ENCODE measurements around the gene TPK1. TPM values are rescaled to one million over a fixed set of nuclear protein-coding genes. Genes with fewer than 3 reads are reported as not detected.

Gene TPK1
- total RNA-seq, 4 donors from 2014 or later: 4.5 to 11.8 (median 8.0) TPM

DNA sequence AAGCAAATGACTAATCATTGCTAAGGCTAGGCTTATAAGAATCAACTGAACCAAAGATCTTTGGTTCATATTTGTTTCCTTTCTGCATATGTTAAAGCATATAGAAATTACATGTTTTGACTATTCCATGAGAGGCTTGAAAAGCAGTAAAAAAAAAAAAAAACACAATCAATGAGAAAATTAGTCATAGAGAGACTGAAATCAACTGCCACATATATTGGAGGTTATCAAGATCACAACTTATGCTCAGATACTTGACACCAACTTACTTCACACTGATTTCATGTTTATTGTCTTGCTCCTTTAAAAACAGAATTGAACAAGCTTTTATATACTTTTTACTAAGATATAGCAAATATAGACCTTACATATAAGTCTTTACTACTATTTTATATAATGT, 161.3 kb downstream of the TPK1 start:
- TF ChIP-seq, protein P1, sequence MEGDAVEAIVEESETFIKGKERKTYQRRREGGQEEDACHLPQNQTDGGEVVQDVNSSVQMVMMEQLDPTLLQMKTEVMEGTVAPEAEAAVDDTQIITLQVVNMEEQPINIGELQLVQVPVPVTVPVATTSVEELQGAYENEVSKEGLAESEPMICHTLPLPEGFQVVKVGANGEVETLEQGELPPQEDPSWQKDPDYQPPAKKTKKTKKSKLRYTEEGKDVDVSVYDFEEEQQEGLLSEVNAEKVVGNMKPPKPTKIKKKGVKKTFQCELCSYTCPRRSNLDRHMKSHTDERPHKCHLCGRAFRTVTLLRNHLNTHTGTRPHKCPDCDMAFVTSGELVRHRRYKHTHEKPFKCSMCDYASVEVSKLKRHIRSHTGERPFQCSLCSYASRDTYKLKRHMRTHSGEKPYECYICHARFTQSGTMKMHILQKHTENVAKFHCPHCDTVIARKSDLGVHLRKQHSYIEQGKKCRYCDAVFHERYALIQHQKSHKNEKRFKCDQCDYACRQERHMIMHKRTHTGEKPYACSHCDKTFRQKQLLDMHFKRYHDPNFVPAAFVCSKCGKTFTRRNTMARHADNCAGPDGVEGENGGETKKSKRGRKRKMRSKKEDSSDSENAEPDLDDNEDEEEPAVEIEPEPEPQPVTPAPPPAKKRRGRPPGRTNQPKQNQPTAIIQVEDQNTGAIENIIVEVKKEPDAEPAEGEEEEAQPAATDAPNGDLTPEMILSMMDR (IDR thresholded peaks at IDR 0.05): no peak
- ATAC-seq (ENCODE audit: low FRiP score): no peak
- DNase-seq (ENCODE audit: low spot score): no peak

DNA sequence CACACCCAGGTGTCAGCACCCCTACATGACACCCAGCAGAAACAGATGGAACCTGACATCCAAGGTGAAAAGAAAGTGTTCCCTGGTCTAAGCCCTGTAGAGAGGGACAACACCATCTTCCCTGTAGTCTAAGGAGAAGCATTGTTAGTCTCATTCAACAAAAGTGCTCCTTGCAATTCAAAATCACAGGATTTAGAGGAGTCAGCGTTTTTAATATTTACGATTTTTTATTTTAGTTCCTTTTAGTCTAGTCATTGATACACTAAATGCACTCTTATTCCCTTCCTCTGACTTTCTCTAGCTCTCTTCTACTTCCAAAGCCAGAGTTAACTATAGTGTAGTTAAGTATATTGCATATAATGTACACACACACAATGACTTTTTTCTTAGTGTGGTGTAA, 163.0 kb downstream of the TPK1 start:
- DNase-seq (ENCODE audit: low spot score) (no peak), ATAC-seq (ENCODE audit: low FRiP score) (no peak)
- TF ChIP-seq, protein P1 (IDR thresholded peaks at IDR 0.05): no peak

DNA sequence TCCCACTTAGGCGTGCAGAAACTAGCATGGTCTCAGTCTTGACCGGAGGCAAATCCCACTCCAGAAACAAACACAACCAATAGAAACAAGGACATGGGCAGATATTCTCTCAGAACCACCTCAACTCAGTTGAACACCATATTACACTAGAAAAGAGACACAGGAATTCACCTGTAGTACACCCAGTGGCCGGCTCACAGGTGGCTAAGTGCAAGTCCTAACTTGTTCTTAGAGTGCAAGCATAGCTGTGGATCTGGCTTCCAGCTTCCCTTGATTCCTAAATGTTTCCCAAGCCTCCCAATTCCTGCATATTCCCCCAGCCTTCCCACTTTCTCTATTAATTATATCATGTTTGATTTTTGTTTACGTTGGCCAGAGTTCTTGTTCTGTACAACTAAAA, 164.4 kb downstream of the TPK1 start:
- TF ChIP-seq, protein P1 (IDR thresholded peaks at IDR 0.05): no peak
- ATAC-seq (ENCODE audit: low FRiP score) (no peak), DNase-seq (ENCODE audit: low spot score) (no peak)

DNA sequence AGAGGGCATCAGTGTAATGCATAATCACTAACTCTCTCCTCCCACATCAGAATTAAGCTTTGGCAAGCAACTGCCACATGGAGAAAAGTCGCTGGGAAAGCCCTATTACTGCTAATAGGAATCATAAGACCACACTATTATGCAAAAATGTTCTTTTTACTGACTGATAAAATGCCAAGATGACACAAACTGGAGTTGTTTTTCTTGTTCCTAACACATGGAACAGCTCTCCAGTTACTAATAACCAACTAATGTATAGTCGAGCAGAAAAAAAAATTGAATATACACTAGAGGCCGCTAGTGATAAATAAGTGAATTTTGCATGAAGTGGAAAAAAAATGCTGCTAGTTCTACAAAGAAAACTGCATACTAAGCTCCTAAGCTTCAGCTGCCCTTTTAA, 165.6 kb downstream of the TPK1 start:
- no peak for ATAC-seq (ENCODE audit: low FRiP score)
- DNase-seq (ENCODE audit: low spot score): no peak
- TF ChIP-seq, protein P1 (IDR thresholded peaks at IDR 0.05): no peak

DNA sequence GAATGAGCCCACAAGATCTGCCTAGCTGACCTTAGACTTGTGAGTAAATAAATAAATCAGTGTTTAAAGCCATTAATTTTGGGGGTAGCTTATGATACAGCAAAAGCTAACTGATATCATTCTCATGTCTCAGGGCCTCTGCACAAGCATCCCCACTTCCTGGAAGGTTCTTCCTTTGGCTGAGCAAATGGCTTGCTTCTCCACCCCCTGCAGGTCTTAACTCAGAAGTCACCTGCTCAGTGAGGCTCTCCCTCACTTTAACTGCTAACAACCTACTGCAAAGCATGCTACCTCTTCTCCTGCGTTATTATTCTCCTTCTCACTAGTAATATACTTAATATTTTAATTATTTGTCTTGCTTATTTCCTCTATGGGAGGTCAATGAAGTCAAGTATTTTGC, 167.3 kb downstream of the TPK1 start:
- no peak for ATAC-seq (ENCODE audit: low FRiP score)
- TF ChIP-seq, protein P1 (IDR thresholded peaks at IDR 0.05): no peak
- DNase-seq (ENCODE audit: low spot score): no peak

DNA sequence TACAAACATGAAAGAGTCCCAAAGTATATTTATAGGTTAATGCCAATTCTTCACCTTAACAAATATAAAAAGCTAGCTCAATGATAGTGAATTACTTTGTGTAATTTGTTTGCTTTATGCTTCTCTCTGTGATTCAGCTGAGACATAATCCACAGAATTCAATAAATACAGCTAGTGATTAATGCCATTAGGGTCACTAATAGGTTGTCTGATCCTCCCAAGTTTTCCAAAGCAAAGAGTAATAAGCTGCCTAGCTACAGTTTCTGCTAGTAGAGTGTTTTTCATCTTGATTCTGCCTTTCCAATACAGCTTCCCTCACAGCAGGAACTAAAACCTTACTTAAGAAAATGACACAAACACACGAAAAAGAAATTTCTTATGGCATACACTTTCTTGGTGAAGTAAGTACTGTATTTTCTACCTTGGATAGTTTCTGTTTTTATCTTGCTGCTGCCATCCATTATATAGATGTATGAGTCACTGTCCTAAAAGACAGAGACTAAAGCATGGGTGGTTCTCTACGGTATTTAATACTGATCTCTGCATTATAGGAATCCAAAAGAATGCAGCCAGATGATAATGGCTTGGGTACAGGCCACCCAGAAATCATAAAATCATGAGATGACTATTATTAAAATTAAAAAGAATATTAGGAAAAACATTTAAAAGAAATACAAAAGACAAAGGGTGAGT, 170.0 kb downstream of the TPK1 start:
- ATAC-seq (ENCODE audit: low FRiP score) (no peak), DNase-seq (ENCODE audit: low spot score) (no peak)
- TF ChIP-seq, protein P1 (IDR thresholded peaks at IDR 0.05): no peak

DNA sequence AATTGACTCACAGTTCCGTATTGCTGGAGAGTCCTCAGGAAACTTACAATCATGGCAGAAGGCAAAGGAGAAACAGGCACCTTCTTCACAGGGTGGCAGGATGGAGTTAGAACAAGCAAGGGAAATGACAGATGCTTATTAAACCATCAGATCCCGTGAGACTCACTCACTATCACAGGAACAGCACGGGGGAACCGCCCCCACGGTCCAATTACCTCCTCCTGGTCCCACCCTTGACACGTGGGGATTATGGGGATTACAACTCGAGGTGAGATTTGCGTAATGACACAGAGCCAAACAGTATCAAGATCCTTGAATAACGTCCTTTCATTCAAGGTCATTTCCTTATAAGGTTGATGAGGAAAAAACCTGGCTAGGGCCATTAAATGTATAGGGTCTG, 176.6 kb downstream of the TPK1 start:
- TF ChIP-seq, protein P1 (IDR thresholded peaks at IDR 0.05): no peak
- DNase-seq (ENCODE audit: low spot score) (no peak), ATAC-seq (ENCODE audit: low FRiP score) (no peak)

Data from omental fat pad (tissue), 4 donors.